GM18499 (cell line): ENCODE measurements around the gene RUSF1.

Experiments
- ATAC-seq: cut with Tn5 transposase; IDR thresholded peaks from one replicate; pipeline ENCODE4 v1.9.1; 2021; ENCODE audit warnings: moderate number of reproducible peaks; ENCODE audit not compliant: insufficient read depth, unreplicated experiment

The RUSF1 gene

GRCh38 chr16:31473264-31473984, 34.8 kb downstream of the RUSF1 start:
- ATAC-seq: no peak

DNA sequence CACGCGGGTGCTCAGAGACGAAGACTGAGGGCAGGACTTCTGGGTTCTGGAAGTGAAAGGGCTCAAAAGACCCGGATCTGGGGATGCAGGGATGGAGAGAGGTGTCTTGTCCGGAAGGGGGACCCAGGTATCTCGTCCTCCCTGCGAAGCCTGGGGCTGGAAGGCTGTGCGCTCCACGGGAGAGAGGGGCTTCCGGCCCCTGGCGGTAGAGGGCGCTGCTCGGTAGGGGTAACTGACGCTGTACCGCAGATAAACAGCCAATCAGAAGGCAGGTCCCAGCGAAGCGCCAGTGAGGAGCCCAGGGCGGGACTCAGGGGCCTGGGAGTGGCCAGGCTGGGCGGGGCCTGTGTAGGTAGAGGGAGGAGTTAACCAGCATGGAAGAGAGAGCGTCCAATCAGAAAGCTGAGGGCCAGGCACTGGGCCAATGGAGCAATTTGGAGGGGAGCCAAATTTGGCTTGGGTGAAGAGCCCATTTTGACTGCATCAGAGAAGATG, 35.4 kb downstream of the RUSF1 start:
- no peak for ATAC-seq

GRCh38 chr16:31471875-31472708, 36.1 kb downstream of the RUSF1 start, which contains the start of gene TGFB1I1:
TGFB1I1 (plus strand) TSS chr16:31472152; CDS start chr16:31472189, 37 bp downstream.
- no peak for ATAC-seq

- no peak for ATAC-seq
These were observed 36.8 kb downstream of the RUSF1 start for GRCh38 chr16:31471241-31471874.

GRCh38 chr16:31470615-31471014, 37.6 kb downstream of the RUSF1 start:
- ATAC-seq: no peak

DNA sequence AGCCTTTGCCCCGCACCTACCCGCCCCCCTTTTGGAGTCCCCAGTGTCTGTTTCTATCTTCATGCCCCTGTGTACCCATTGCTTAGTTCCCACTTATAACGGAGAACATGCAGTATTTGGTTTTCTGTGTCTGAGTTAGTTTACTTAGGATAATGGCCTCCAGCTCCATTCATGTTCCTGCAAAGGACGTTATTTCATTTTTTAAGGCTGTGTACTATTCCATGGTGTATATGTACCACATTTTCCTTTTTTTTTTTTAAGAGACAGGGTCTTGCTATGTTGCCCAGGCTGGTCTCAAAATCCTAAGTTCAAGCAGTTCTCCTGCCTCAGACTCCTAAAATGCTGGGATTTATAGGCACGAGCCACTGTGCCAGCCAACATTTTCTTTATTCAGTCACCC, 40.3 kb downstream of the RUSF1 start:
- no peak for ATAC-seq

DNA sequence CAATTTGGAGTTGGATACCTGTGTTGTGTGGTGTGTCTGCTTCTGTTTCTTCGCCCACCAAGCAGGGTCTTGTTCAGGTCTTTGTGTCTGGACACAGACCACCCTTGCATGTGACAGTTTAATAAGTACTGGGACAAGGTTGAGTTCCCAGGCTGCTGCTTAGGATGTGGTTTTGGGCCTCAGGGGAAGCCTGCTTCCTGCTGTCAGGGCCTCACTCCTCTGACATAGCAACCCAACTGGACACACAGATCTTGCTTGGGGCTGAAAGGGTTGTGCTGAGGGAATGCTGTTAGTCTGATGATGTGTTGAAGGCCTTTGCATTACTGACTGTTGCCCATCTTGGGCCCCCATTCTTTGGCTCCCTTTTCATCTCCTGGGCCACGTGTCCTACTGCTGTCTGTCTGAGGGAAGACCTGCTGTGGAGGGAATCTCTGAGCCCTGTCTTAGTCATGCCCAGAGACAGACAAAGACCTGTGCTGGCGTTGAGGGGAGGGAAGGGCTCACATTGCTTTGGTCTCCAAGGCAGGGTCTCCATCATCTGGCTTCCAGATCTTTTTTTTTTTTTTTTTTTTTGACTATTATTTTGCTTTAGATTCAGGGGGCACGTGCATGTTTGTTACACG, 40.9 kb downstream of the RUSF1 start:
- ATAC-seq: no peak

DNA sequence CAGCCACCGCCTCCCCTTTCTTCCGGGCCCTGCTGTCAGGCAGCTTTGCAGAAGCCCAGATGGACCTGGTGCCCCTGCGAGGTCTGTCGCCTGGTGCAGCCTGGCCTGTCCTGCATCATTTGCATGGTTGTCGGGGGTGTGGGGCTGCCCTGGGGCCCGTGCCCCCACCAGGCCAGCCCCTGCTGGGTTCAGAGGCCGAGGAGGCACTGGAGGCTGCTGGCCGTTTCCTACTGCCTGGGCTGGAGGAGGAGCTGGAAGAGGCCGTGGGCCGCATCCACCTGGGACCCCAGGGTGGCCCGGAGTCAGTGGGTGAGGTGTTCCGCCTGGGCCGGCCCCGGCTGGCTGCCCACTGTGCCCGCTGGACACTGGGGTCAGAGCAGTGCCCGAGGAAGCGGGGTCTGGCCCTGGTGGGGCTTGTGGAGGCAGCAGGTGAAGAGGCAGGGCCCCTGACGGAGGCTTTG, 41.8 kb downstream of the RUSF1 start:
- no peak for ATAC-seq

- ATAC-seq: no peak
These were observed 42.3 kb downstream of the RUSF1 start for GRCh38 chr16:31465788-31466370.

DNA sequence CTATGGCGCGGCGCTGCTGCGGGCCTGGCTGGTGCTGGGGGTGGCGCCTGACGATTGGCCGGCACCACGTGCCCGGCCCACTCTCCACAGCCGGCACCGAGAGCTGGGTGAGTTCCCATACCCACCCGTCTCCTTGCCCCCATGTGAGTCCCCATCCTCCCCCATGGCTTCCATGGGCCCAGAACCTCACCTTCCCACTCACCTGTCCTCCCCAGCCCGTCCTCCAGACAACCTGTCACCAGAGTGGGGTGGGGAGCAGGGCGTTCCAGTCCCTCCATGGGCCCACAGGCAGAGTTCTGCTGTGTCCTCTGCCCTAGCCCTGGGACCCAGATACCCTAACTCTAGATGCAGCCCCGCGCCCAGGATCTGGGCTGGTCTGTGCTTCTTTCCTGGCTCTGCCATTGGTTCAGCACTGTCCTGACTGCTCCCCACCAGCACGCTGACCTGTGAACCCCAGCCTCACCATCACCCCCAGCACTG, 43.4 kb downstream of the RUSF1 start:
- no peak for ATAC-seq

- no peak for ATAC-seq
These were observed 43.8 kb downstream of the RUSF1 start for GRCh38 chr16:31464348-31464769.

DNA sequence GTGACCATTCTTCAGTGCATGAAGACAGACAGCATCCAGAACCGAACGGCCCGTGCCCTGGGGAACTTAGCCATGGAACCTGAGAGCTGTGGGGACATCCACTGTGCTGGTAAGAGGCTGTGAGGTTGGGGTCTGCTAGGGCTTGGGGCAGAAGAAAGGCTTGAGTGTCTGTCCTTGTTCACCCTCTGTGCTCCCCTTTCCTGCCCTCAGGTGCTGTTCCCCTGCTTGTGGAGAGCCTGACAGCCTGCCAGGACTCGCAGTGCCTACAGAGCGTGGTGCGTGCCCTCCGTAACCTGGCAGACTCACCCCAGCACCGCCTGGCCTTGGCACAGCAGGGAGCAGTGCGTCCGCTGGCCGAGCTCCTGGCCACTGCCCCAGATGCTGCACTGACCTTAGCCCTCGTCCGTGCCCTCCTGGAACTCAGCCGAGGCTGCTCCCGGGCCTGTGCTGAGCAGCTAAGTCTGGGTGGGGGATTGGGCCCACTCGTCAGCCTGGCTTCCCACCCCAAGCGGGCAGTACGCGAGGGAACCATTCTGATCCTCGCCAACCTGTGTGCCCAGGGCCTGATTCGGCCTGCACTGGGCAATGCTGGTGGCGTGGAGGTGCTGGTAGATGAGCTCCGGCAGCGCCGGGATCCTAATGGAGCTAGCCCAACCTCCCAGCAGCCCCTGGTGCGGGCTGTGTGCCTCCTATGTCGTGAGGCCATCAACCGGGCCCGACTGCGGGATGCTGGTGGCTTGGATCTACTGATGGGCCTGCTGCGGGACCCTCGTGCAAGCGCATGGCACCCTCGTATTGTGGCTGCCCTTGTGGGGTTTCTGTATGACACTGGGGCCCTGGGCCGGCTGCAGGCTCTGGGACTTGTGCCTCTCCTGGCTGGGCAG, 46.0 kb downstream of the RUSF1 start:
- no peak for ATAC-seq

DNA sequence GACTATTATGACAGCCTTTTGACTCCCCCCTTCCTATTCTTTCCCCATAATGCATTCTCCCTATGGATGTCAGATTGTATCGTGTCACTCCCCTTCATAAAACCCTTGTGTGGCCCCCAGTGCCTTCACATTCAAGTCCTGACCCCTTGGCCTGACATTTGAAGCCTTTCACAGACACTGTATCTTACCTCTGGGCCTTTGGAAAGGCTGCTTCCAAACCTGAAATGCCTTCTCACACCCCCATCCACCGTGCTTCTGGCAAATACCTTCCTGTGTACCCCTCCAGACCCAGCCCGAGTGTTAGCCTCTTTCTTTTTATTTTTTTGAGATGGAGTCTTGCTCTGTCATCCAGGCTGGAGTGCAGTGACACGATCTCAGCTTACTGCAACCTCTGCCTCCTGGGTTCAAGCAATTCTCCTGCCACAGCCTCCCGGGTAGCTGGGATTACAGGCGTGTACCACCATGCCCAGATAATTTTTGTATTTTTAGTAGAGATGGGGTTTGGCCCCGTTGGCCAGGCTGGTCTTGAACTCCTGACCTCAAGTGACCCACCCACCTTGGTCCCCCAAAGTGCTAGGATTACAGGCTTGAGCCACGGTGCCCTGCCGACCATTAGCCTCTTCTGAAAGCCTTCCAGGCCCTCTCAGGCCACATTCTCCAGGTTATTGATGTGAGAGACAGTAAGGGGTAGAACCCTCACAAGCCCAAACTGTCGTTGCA, 46.8 kb downstream of the RUSF1 start:
- no peak for ATAC-seq

DNA sequence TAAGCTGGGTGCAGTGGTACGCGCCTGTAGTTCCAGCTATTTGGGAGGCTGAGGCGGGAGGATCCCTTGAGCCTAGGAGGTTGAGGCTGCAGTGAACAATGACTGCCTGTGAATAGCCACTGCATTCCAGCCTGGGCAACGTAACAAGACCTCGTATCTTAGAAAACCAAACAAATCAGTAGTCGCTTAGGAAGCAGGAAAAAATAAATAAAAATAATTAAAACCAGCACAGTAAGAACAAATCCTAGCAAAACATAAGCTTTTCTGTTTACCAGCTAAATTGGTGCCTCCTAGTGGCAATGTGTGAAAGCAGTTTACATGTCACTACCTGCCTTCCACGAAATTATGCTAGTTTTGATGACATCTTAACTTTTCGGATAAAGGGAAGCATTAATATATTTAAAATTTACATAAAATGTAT, 47.6 kb downstream of the RUSF1 start:
- no peak for ATAC-seq

- ATAC-seq: peak; percentile 49
These were observed 48.3 kb downstream of the RUSF1 start for GRCh38 chr16:31459687-31460581.

DNA sequence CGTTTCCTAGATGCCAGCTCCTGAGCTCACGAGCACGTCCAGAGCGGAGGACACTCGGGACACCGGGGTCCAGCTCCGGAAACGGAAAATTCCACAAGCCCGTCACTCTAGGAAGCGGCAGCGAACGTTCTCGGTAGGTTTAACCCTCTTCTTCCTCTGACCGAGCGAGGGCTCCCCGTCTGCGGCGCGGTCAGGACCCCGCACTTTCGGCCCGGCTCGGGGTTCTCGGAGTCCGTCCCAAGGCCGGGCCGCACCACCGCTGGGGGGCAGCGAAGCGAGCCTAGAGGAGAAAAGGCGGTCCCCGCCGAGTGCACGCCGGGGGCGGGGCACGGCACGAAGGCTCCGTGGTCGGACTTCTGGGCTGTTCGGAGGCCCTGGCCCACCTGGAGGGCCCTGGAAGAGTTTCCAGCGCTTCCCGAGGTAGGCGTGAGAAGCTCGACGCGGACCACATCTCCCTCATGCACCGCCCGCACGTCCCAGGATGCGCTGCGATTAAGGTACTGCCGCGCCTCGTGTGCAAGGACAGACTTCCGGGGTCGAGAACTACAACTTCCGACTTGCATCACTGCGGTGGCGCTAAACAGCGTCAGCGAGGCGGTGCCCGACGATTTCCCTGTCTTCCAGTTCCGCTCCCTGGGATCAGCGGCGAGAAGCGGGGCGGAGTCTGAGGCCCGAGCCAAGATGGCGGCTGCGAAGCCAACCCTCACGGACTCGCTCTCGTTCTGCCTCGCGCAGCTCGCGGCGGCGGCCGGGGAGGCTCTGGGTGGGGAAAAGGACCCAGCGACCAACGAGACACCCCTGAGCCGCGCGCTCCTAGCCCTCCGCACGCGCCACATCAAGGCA, 49.1 kb downstream of the RUSF1 start, which contains the start of gene ARMC5:
ARMC5 (plus strand) TSS at position 658 of the 843 bp plus-strand sequence; CDS start at position 682, 24 bp downstream.
- peak; percentile 62 for ATAC-seq
